ENCODE results near the gene CABP4. TPM values are rescaled to one million over a fixed set of nuclear protein-coding genes. Genes with fewer than 3 reads are reported as not detected.

The CABP4 gene
- total and polyA plus RNA-seq, 8 donors, result 0.58 to 1.5 (median 0.99) TPM; not detected in 1

GRCh38 chr11:67435727-67436458 lies 19.3 kb upstream of the CABP4 start:
- Histone ChIP-seq H3K4me3 (no peak overlapping the region), H3K27me3 (no peaks in the 10 kb centered on the region), H3K4me1 (no peaks in the 10 kb centered on the region), H3K27ac (no peak overlapping the region), H3K9me3 (no peaks in the 10 kb centered on the region), H3K36me3 (peaks cover 0 to 16% (median 14%) of the 10 kb centered on the region in 3 donors)
- no peak for ATAC-seq
- TF ChIP-seq CTCF (IDR thresholded peaks at IDR 0.05), result no peak
- WGBS, 2 donors, result 91 to 92% methylated on average over 38 of the region's 38 CpGs
- DNase-seq, result peak in 1 of 6 donors; percentile 79
- intact Hi-C loops (cut with DNase I), result loop anchor here in 1 of 3 donors (10.0 kb wide), 1 partner anchor 59 kb away; no protein-coding TSS in a partner anchor
- no peak for FAIRE-seq

- peaks cover 0 to 14% (median 14%) of the 10 kb centered on the region in 3 donors for H3K36me3 ChIP-seq
- H3K4me3 ChIP-seq, result no peak overlapping the region
- no peaks in the 10 kb centered on the region for H3K9me3 ChIP-seq
- ATAC-seq (peak in 1 of 4 donors; percentile 23), FAIRE-seq (no peak), DNase-seq (peak in 1 of 6 donors; percentile 48)
- WGBS, 2 donors, result 63 to 65% methylated on average over 6 of the region's 6 CpGs
- TF ChIP-seq CTCF (IDR thresholded peaks at IDR 0.05), result no peak
- no peak overlapping the region for H3K27ac ChIP-seq
- H3K27me3 ChIP-seq, result no peaks in the 10 kb centered on the region
- intact Hi-C loops (cut with DNase I), result loop anchor here in 1 of 3 donors (10.0 kb wide), 1 partner anchor 58 kb away; no protein-coding TSS in a partner anchor
- H3K4me1 ChIP-seq, result no peaks in the 10 kb centered on the region
Observed at GRCh38 chr11:67436459-67437081, 18.6 kb upstream of the CABP4 start.

- Histone ChIP-seq H3K4me3 (peak within 1 kb of the TSS in 1 of 4 donors; percentile 12), H3K4me1 (peaks cover 0 to 3% (median 1%) of the 10 kb centered on the region in 3 donors), H3K27me3 (no peaks in the 10 kb centered on the region), H3K36me3 (peaks cover 0 to 14% (median 11%) of the 10 kb centered on the region in 3 donors), H3K27ac (no peak within 1 kb of the TSS), H3K9me3 (no peaks in the 10 kb centered on the region)
- FAIRE-seq (no peak), DNase-seq (peak in 3 of 6 donors; percentile 40 to 74 (median 55)), ATAC-seq (peak in 2 of 4 donors; percentile 10 to 12)
- TF ChIP-seq CTCF (IDR thresholded peaks at IDR 0.05), result no peak
- WGBS, 2 donors, result 85 to 87% methylated on average over 21 to 26 of the region's 26 CpGs
- intact Hi-C loops (cut with DNase I), result loop anchor here in 1 of 3 donors (10.0 kb wide), 1 partner anchor 58 kb away; no protein-coding TSS in a partner anchor
Observed at GRCh38 chr11:67437082-67437808, 17.9 kb upstream of the CABP4 start, which contains the start of gene PTPRCAP. Gene PTPRCAP, minus strand, starts transcription at chr11:67437682. Its CDS starts 63 bp downstream, at chr11:67437619.

GRCh38 chr11:67437809-67438157 lies 17.4 kb upstream of the CABP4 start:
- Histone ChIP-seq H3K36me3 (peaks cover 0 to 13% (median 10%) of the 10 kb centered on the region in 3 donors), H3K27ac (no peak overlapping the region), H3K4me3 (peak overlapping the region in 1 of 4 donors; percentile 12), H3K27me3 (no peaks in the 10 kb centered on the region), H3K4me1 (peaks cover 0 to 7% (median 5%) of the 10 kb centered on the region in 3 donors), H3K9me3 (no peaks in the 10 kb centered on the region)
- no peak for FAIRE-seq
- 79 to 81% methylated on average over 3 of the region's 3 CpGs for WGBS, 2 donors
- intact Hi-C loops (cut with DNase I), result loop anchor here in 1 of 3 donors (10.0 kb wide), 1 partner anchor 57 kb away; no protein-coding TSS in a partner anchor
- DNase-seq, result no peak
- TF ChIP-seq CTCF (IDR thresholded peaks at IDR 0.05), result no peak
- no peak for ATAC-seq

Data from pancreas (tissue), 10 donors.